ENCODE results near the gene LRTM1.

DNA sequence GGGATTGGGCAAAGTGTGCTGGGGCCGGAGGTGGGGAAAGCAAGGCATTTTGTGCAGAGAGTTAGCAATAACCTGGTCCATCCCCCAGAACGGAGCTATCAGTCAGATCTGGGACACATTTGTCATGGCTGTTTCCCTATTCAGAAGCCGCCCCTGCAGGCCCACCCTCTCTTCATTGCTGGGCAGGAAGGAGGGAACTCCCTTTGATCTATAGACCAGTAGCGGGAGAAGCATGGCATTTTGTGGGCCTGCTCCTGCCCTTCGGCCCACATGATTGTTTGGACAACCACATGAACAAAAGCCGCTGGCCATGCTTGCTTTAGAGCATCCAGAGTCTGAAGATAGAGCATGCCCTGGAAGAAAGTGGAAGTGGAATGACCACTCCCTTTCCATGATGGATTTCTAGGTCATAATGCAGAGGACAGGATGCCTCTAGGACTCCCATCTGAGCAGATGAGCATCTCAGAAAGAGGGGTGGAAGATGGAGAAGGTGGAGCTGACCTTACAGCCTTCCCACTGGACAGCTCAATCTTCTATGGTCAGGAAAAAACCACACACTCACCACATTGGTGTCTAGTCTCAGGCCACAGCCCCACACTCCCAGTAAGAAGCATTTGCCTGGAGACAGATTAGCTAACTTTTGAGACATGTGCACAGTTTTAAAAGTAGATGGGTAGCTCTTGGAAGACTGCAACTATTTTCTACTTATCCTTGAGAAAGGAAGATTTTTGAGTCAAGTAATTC, 11.9 kb upstream of the LRTM1 start:
- TF ChIP-seq, protein P1, sequence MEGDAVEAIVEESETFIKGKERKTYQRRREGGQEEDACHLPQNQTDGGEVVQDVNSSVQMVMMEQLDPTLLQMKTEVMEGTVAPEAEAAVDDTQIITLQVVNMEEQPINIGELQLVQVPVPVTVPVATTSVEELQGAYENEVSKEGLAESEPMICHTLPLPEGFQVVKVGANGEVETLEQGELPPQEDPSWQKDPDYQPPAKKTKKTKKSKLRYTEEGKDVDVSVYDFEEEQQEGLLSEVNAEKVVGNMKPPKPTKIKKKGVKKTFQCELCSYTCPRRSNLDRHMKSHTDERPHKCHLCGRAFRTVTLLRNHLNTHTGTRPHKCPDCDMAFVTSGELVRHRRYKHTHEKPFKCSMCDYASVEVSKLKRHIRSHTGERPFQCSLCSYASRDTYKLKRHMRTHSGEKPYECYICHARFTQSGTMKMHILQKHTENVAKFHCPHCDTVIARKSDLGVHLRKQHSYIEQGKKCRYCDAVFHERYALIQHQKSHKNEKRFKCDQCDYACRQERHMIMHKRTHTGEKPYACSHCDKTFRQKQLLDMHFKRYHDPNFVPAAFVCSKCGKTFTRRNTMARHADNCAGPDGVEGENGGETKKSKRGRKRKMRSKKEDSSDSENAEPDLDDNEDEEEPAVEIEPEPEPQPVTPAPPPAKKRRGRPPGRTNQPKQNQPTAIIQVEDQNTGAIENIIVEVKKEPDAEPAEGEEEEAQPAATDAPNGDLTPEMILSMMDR (IDR thresholded peaks at IDR 0.05), result no peak
- no peak for TF ChIP-seq POLR2A (IDR thresholded peaks at IDR 0.05)

Measured in testis (tissue), 2 donors.